SKM-1 treated with dmso at 0.1 percent for 144 hours (cell line): ENCODE measurements around the gene LRRC75A.
"Not testable (repeated sequence)": the region's sequence is repeated elsewhere in the genome, so short reads cannot be mapped to it uniquely, and the experiment has no call there.

ENCODE experiments used
- DNase-seq: peaks from one replicate; lab custom pipeline; 2025; ENCODE audit not compliant: unreplicated experiment; lab: John Stamatoyannopoulos, UW

LRRC75A gene, protein sequence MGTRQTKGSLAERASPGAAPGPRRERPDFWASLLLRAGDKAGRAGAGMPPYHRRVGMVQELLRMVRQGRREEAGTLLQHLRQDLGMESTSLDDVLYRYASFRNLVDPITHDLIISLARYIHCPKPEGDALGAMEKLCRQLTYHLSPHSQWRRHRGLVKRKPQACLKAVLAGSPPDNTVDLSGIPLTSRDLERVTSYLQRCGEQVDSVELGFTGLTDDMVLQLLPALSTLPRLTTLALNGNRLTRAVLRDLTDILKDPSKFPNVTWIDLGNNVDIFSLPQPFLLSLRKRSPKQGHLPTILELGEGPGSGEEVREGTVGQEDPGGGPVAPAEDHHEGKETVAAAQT

DNA sequence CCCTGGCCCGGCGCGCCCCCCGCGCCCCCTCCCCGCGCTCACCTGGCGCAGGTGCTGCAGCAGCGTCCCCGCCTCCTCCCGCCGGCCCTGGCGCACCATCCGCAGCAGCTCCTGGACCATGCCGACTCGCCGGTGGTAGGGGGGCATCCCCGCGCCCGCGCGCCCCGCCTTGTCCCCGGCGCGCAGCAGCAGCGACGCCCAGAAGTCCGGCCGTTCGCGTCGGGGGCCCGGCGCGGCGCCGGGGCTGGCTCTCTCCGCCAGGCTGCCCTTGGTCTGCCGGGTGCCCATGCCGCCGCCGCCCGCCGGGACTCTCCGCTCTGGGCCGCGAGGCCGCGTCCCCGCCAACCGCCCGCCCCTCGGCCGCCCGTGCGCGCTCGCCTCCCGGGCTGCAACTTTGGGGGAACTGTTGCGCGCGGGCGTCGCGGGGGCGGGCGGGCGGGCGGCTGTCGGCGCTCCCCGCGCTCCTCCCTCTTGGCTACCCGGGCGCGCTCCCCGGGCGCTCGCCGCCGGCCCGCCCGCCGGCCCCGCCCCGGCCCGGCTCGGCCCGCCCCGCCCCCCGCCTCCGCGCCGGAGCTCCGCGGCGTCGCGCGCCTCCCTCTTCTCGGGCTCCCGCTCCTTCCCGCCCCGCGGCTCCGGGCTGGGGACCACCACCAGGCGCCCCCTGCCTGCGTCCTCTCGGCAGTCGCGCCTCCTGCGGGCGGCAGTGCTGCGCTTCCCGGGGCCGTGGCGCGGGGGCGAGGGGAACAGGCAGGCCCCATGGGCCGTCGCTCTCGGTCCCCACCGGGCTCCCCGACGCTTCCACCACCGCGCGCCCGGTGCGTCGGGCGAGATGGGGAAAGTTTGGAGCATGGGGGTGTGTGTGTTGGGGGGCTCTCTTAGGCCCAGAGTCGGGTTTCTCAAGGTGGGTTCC is at the start of gene LRRC75A:
Gene LRRC75A (minus strand): TSS at position 491 of the 910 bp plus-strand sequence. CDS start 203 bp downstream, at position 288.
- peak; percentile 42 for DNase-seq

DNA sequence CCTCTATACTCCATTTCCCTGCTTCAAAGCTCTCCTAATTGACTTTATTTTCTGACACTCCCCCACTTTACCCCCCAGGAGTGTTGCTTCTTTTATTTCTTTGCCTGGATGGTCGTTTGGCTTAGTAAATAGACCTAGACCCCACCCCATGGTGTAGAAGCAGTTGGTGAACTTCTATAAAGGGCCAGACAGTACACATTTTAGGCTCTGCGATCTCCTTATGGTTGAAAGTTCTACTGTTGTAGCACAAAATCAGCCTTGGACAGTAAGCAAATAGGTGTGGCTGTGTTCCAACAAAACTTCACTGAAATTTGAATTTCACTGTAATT is 45.1 kb upstream of the LRRC75A start:
- no peak for DNase-seq

DNA sequence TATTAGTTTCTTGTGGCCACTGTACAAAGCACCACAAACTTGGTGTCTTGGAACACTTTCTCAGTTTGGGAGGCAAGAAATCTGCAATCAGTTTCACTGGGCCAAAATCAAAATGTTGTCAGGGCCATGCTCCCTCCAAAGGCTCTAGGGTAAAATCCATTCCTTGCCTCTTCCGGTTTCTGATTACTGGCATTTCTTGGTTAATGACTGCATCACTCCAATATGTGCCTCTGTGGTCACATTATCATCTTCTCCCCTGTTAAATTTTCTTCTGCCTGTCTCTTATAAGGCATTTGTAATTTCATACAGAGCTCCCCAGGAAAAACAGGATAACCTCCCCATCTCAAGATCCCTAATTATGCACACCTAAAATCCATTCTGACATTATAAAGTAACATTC is 42.2 kb upstream of the LRRC75A start:
- DNase-seq: no peak

DNA sequence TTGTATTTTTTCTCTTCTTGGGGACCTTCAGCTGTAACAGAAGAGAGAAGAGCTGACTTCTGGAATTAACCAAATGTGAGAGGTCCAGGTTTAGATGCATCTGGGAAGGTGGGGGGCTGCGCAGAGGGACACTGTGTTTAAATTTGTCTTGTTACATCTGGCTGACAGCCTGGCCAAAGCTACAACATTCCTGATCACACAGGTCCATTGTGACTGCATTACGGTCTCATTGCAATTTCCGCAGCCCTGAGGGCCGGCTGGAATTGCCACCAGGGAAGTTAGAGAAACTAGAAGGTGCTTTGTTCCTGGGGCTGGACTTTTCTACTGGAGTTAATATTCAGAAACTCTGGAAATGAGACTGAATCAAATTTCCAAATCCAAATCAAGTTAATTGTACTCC is 37.9 kb upstream of the LRRC75A start:
- DNase-seq: no peak

DNA sequence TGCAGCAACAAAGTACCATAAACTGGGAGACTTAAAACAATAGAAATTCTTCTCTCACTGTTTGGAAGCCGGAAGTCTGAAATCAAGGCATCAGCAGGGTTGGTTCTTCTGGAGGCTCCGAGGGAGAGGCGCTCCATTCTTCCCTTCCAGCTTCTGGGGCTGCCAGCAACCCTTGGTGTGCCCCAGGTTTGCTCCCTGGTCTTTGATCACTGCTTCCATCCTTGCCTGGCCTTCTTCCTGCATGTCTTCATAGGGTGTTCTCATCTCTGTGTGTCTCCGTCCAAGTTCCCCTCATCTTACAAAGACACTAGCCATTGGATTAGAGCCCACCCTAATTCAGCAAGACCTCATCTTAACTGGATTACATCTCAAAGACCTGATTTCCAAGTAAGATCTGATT is 35.3 kb upstream of the LRRC75A start:
- no peak for DNase-seq

DNA sequence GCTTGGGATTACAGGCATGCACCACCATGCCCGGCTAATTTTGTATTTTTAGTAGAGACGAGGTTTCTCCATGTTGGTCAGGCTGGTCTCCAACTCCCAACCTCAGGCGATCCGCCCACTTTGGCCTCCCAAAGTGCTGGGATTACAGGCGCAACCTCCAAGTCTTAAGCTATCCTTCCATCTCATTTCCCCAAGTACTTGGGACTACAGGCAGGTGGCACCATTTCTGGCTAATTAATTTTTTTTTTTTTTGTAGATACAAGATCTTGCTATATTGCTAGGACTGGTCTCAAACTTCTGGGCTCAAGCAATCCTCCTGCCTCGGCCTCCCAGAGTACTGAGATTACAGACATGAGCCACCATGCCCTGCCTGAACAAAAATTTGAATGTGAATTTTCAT is 33.6 kb upstream of the LRRC75A start:
- not testable (repeated sequence) for DNase-seq

DNA sequence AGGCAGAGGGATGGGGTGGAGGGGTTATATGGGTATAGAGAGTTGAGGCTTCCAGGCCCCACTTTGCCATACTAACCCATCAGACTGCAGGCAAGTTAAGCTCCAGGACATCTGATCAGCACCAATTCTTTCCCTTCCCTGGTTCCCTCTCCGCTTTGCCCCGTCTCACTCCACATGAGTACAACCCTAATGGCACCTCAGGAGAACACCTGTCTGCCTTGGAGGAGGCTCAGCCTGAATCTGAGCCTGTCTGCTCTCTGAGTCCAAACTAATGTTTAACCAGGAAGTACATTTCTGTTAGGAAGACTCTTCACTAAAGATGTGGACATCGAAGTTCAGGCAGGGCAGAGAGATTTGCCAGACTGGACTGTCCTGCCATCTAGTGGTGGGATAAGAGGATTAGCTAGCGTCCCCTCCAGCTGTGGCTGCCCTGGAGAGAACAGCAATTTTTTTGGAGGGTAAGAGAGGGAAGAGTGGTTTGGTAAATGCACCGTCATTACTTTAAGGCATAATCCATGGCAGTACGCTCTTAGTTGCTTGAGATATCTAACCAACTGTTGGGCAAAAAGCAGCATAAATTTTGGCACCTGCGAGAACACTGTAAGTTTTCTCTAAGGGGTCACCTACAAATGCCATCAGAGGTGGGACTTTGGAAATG is 29.2 kb upstream of the LRRC75A start:
- peak; percentile 93 for DNase-seq

DNA sequence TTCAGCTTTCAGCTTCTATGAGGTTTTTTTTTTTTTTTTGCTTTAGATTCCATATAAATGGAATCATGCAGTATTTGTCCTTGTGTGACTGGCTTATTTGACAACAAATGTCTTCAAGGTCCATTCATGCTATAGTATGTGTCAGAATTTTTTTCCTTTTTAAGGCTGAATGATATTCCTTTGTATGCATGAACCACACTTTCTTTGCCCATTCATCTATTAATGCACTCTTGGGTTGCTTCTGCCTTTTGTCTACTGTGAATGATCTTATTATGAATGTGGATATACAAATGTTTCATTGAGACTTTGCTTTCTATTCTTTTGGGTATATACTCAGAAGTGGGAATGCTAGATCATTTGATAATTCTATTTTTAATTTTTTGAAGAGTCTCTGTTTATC is 27.0 kb upstream of the LRRC75A start:
- no peak for DNase-seq

DNA sequence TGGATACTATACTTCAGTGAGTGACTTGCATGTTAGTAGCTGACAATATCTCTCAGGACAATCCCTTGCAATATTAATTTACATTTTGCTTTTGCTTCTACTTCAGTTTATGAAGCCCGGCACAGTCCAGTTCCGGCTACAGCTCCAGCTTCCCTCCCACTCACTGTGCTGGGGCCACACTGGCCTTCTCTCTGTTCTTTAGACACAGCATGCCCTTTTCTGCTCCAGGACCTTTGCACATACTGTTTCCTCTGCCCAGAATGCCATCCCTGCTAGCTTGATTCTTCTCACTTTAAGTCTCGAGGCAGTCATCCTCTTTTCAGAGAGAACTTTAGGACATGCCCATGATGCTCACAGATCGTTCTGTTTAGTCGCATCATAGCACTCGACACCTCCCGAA is 25.5 kb upstream of the LRRC75A start:
- no peak for DNase-seq

DNA sequence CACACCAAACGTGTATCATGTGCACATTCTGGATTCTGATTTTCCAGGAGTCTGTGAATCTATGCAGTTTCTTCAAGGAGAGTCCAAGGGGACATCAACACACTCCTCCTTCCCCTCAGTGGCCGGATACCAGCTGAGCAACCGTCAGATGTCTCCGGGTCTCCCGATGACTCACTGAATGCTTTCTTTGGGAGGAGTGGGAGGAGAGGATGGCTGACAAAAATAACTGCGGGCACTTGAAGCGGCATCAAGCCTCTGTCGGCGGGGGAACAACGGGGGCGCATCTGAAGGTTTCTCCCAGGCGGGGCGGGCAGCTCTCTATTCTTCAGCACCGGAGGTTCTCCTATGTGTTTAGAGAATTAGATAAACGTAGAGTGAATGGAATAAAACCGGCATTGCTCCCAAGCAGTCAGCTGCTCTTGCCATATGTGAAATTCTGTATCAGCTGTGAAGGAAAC is 24.6 kb upstream of the LRRC75A start:
- DNase-seq: peak; percentile 30

DNA sequence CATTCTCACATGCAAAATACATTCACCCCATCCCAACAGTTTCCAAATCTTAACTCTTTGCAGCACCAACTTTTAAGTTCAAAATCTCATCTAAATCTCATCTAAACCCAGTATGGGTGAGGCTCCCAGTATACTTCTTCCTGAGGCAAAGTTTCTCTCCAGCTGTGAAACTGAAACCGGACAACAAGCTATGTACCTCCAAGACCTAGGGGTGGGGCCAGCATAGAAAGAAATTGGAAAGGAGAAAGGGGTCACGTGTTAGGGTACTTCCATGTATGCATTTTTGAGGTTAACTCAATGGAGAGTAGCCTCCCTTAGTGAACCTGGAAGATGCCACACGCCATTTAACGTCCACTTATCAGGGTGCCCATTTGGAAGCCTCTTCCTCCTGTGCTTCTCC is 23.9 kb upstream of the LRRC75A start:
- DNase-seq: no peak

DNA sequence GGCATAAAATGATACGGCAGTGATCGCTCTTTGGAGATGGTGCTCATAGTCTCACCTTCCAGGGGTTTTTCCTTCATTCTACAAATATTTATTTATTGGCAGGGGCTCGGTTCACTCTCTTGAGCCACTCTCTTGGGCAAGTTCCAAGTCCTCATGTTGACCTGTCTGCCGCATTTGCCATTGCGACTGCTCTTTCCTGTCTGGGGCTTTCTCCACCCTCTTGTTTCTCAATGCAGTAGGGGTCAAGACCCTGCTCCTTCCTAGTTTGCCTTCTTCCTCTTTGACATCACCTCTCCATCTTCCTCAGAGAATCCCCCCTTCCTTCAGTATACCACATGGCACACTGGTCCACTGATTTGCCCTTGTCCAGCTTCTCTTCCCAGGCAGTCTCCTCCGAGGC is 21.9 kb upstream of the LRRC75A start:
- peak; percentile 93 for DNase-seq

DNA sequence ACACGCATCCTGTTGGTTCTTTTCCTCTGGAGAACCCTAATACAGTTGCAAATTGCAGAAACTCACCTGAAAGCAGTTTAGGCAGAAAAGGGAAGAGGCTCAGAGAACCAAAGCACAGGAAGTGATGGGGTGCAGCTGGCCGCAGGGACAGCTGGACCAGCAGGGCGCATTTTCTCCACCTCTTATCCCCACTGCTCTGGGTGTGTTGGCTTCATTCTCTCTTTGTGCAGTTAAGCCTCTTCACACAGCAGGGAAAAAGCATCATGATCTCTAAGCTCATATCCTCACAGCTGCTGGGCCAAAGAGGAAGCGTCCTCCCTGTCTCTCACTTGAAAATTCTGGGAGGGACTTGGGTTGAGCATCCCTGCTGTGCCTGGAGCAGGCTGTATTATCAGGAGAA is 20.0 kb upstream of the LRRC75A start:
- DNase-seq: peak; percentile 68

DNA sequence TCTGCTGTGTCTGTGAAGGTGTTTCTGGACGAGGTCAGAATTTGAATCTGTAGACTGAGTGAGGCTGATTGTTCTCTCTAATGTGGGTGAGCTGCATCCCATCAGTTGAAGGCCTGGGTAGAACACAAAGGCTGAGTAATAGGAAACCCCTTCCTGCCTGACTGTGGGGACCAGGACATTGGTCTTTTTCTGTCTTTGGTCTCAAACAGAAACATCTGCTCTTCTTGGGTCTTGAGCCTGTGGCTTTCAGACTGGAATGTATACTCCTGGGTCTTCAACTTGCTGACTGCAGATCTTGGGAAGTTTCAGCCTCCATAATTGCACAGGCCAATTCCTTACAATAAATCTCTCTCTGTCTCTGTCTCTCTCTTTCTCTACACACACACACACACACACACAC is 19.6 kb upstream of the LRRC75A start:
- DNase-seq: no peak

DNA sequence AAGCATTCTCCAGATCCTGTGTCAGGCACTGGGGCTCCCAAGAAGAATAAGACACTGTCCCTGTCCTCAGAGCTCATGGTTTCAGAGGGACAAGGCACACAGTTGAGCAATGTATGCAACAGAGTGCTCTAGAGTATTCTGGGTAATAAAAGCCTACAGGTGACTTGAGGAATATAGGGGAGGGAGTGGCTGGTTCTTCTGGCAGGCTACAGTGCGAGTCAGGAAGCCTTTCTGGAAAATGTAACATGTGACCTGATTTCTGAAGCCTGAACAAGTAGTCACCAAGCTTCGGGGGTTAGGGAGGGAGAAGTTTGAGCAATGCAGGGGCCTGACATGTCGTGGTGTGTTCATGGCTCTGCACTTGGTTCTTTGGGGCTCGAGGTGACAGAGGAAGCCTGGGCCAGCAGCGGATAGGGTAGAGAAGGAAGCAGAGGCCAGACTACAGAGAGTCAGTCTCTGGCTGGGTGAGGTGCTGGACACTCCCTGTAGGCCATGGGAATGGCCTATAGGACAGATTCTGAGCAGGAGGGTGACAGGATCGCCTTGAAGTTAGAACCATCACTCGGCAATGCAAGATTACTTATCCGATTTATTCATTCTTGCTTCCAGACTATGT is 16.0 kb upstream of the LRRC75A start:
- no peak for DNase-seq

DNA sequence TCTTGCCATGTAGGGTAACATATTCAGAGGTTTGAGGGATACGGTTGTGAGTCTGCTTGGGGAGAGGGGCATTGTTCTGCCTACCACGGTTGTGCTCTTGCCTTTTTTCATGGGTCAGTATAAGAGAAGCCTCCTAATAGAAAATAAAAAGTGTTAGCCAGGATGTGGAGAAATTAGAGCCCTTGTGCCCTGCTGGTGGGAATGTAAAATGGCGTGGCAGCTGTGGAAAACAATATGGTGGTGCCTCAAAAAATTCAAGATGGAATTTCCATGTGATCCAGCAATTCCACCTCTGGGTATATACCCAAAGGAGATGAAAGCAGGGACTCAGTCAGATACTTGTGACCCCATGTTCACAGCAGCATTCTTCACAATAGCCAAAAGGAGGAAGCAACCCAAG is 14.2 kb upstream of the LRRC75A start:
- no peak for DNase-seq

DNA sequence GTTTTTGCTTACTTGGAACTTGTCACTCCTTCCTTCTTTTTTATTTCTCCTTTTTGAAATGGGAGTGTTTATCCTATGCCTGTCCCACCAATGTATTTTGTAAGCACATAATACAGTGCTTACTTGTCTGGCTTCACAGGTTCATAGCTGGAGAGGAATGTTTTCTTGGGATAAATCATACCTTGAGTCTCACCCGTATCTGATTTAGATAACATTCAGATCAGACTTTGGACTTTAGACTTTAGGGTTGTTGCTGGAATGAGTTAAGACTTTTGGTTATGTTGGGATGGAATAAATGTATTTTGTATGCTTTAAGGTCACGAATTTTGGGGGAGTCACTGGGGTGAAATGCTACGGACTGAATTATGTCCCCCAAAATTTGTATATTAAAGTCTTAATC is 13.0 kb upstream of the LRRC75A start:
- no peak for DNase-seq

DNA sequence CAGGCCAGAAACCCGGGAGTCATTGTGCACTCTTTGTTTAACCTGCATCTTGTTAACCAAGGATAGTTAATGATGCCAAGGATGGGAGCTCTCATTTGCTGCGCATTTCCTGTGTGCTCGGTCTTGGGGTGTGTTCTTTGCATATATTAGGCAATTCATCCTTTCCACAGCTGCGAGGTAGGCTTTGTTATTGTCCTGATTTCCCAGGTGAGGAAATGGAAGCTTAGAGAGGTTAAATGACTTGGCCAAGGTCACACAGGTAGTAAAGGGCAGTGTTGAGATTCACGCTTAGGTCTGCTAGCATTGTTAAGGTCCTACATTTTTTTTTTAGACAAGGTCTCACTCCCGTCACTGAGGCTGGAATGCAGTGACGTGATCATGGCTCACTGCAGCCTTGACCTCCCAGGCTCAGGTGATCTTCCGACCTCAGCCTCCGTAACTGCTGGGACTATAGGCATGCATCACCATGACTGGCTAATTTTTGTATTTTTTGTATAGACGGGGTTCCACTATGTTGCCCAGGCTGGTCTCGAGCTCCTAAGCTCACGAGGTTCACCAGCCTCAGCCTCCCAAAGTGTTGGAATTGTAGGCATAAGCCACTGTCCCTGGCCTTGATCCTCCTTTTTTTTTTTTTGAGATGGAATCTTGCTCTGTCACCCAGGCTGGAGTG is 5.0 kb upstream of the LRRC75A start:
- DNase-seq: no peak

DNA sequence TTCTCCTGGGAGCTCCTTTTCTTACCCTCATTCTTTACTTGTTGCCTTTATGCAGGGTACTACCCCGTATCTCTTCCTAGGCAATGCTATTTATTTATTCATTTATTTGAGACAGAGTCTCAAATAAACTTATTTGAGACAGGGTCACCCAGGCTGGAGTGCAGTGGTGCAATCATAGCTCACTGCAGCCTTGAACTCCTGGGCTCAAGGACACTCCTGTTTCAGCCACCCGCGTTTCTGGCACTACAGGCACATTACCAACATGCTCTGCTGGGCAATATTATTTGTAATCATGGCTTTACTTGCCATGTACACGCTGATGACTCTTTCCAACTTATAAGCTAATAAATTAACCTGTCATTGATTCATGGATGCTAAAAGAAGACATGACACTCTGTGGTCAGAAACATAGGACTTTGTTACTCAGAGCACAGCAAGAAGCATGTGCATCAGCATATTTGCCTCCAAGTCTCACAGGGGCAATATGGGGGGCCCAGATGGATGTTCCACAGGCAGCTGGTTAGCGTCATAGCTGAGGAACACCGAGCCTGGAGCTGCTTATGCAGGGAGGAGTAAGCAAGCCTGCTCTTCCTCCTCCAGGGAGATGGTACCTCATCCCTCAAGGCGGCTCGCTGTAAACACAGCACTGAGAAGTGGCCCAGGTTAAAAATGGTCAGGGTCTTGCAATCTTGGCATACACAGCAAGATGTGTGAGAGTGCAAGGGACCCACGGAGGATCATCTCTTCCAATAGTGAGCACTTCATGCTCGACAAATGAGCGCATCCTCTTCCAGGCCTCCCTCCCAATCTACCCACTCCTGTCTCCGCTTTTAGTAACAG is 4.2 kb upstream of the LRRC75A start:
- no peak for DNase-seq

DNA sequence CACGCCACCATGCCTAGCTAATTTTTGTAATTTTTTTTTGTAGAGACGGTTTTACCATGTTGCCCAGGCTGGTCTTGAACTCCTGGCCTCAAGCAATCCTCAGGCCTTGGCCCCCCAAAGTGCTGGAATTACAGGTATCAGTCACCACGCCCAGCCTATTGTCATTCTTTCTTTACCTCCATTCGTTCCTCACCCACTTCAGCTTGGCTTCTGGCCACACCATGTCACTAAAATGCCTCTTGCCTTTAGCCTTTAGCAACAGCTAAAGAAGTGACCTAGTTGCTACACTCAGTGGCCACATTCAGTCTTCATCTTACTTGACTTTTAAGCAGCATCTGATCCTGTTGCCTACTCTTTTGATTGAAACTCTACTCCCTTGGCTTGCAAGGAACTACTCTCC is 3.6 kb upstream of the LRRC75A start:
- DNase-seq: no peak
